GM19455 (cell line): ENCODE results near the gene CDH7.

Experiments
- ATAC-seq: cut with Tn5 transposase; IDR thresholded peaks from one replicate; pipeline ENCODE4 v1.9.1; 2021; ENCODE audit not compliant: unreplicated experiment

Gene CDH7, protein sequence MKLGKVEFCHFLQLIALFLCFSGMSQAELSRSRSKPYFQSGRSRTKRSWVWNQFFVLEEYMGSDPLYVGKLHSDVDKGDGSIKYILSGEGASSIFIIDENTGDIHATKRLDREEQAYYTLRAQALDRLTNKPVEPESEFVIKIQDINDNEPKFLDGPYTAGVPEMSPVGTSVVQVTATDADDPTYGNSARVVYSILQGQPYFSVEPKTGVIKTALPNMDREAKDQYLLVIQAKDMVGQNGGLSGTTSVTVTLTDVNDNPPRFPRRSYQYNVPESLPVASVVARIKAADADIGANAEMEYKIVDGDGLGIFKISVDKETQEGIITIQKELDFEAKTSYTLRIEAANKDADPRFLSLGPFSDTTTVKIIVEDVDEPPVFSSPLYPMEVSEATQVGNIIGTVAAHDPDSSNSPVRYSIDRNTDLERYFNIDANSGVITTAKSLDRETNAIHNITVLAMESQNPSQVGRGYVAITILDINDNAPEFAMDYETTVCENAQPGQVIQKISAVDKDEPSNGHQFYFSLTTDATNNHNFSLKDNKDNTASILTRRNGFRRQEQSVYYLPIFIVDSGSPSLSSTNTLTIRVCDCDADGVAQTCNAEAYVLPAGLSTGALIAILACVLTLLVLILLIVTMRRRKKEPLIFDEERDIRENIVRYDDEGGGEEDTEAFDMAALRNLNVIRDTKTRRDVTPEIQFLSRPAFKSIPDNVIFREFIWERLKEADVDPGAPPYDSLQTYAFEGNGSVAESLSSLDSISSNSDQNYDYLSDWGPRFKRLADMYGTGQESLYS

GRCh38 chr18:65750389-65751154 lies at the start of gene CDH7:
Gene CDH7 (plus strand): TSS chr18:65751012. CDS start chr18:65762843, 11,831 bp downstream.
- ATAC-seq, result no peak

DNA sequence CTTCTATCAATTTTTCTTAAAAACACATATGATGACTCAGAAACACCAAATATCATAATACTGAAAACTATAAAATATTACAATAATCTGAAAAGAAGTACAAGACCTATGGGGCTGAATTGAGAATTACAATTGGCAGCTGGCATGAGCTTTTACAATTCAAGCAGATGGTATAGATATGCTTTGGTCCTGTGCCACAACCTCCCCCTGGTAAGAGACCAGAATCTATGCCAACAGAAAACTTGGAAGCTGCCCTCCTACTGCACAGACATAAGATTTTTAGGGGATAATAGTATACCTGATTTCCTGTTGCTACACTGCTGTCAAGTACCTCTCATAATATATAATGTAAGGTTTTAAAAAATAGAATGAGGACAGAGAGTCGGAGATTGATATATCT lies 46.8 kb upstream of the CDH7 start:
- ATAC-seq, result no peak

GRCh38 chr18:65706646-65707045 lies 44.2 kb upstream of the CDH7 start:
- ATAC-seq, result no peak

- ATAC-seq, result no peak
Observed at GRCh38 chr18:65711493-65711892, 39.3 kb upstream of the CDH7 start.

- no peak for ATAC-seq
Observed at GRCh38 chr18:65721619-65722018, 29.2 kb upstream of the CDH7 start.

- ATAC-seq, result no peak
Observed at GRCh38 chr18:65725251-65726050, 25.4 kb upstream of the CDH7 start.

GRCh38 chr18:65735155-65735554 lies 15.7 kb upstream of the CDH7 start:
- ATAC-seq, result no peak

DNA sequence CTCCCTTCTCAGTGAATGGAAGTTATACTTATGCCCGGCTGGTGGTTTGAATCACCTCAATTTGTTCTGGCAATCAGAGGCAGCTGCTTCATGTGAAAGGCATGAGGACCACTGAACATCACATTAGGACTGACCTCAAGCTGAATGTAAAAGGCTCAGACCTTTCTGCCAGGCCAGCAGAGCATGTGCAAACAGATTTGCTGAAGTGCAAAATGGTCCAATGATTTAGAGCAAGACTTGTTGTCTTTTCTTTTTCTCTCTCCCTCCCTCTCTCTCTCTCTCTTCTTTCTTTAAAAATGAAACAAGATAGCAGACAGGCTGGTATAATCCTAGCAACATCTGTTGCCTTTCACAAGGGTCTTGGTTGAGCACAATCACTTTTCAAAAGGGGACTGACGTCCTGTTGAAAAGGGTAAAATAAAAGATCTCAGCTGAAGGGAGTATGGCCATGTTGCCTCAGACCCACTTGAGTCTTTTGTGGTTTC lies 13.3 kb upstream of the CDH7 start:
- no peak for ATAC-seq

GRCh38 chr18:65746936-65747335 lies 3.9 kb upstream of the CDH7 start:
- no peak for ATAC-seq

- no peak for ATAC-seq
Observed at GRCh38 chr18:65748321-65748720, 2.5 kb upstream of the CDH7 start.

GRCh38 chr18:65749841-65750240 lies 971 bp upstream of the CDH7 start:
- no peak for ATAC-seq

GRCh38 chr18:65751155-65752085 lies 608 bp downstream of the CDH7 start:
- ATAC-seq, result no peak

GRCh38 chr18:65752625-65753325 lies 2.0 kb downstream of the CDH7 start:
- ATAC-seq, result no peak

DNA sequence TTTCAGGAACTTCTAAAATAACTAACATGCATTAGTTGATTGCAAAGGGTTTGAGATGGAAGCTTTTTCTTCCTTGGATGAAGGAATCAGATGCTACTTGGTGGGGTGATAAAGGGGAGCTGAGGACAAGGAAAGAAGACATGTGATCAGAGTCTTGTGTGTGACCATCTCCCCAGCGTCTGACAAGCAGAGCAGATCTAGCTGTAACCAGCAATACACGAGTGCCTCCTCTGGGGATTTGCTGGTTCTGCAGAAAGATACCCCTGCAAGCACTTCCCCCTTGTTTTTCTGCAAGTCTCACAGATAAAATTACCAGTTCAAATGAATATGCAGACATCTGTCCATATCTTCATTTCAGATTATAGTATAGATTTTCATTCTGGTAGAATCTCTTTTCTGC lies 2.7 kb downstream of the CDH7 start:
- no peak for ATAC-seq

DNA sequence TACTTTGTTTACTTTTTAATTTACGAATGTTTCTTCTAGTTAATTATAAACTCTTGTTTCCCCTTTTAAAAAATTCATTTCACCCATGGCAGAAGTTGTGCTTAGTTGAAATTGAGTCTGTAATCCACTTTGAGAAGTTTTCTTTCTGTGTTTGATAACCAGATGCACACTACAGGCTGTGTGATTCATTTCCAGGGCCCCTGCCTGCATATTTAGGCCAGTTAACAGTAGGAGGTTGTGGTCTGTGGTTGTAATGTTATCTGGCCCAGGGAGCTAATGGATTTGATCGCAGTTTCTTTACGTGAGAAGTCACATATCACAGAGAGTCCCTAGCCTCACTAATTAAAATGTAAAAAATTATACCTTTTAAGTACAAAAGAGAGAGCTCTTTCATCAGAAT lies 3.3 kb downstream of the CDH7 start:
- no peak for ATAC-seq

DNA sequence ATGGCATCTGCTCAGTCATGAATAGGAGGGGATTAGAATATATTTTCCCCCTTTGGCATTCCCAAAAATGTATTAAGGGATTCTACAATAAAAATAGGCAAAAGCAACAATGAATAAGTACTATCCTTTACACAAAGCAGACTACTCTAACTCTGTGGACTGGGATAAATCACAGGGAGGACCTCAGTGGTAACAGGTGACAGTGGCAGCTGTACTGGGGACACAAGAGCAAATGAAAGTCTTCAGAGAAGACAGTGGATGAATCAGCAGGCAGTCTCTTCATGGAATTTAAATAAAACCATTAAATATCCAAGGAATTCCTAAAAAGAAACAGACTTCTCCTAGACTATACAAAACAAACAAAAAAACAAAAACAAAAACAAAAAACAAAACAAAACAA lies 4.8 kb downstream of the CDH7 start:
- ATAC-seq, result no peak

GRCh38 chr18:65760457-65760856 lies 9.6 kb downstream of the CDH7 start:
- ATAC-seq, result no peak

- no peak for ATAC-seq
Observed at GRCh38 chr18:65761636-65762295, 11.0 kb downstream of the CDH7 start.
